K562 (cell line): ENCODE results near the gene ABCA13. TPM values are rescaled to one million over a fixed set of nuclear protein-coding genes. Genes with fewer than 3 reads are reported as not detected.

Experiments
- ATAC-seq: fragments of 200-7000 bp; cut with Tn5 transposase; 3 replicates; pipeline ENCODE4 v1.9.1; 2020; ENCODE audit warnings: moderate library complexity
- BruUV-seq: library from RNA; stranded (reverse); fragments of 400-500 nt; replicated peaks from 2 replicates; lab custom pipeline; 2021; lab: Mats Ljungman, UMichigan
- CTCF ChIA-PET: fragments of 300-600 bp; formaldehyde crosslinking; extraction: SDS; loops from one replicate; lab custom pipeline; 2021; ENCODE audit warnings: low intra/inter-chr PET ratio; lab: Yijun Ruan, JAX
- POLR2A ChIA-PET: fragments of 300-600, 350-650 bp; sonication (Branson Sonifier 250); formaldehyde crosslinking; extraction: SDS; loops from one replicate; lab custom pipeline; 2021; ENCODE audit warnings: antibody characterized with exemption, inconsistent platforms; lab: Yijun Ruan, JAX
- DNase-seq, 4 experiments: peaks; one replicate each; pipeline versions ENCODE4 v3.0.0 to v3.0.0-alpha.2; 2011 to 2018; ENCODE audit warnings: low spot score in 3 of 4, mixed read lengths in 3 of 4; ENCODE audit errors: extremely low read depth in 1 of 4
- FAIRE-seq: peaks from 2 replicates; lab custom pipeline; 2011; peaks lifted over from hg19 to GRCh38; lab: Jason Lieb, UNC
- H2AFZ ChIP-seq: 2 replicates; pipeline ENCODE4 v1.6.0; 2011; ENCODE audit warnings: low read depth, low read length, control low read depth, inconsistent platforms
- H3K27ac ChIP-seq: fragments of 200-600 bp; 3 replicates; pipeline ENCODE4 v1.8.0; 2011; ENCODE audit warnings: low read depth, mild to moderate bottlenecking, control low read depth, inconsistent platforms, low read length, moderate library complexity, mixed read lengths; ENCODE audit errors: extremely low read depth
- H3K27me3 ChIP-seq, 2 experiments: fragments of 300-600 bp in 1 of 2; 2 replicates in 1 of 2; 3 replicates in 1 of 2; pipeline versions ENCODE4 v1.6.0 to v1.8.0; 2011; ENCODE audit warnings: inconsistent platforms in 2 of 2, low read length in 2 of 2, mild to moderate bottlenecking in 1 of 2, mixed read lengths in 1 of 2, moderate library complexity in 1 of 2; ENCODE audit not compliant: control insufficient read depth in 2 of 2, insufficient read depth in 2 of 2
- H3K36me3 ChIP-seq: fragments of 300-600 bp; 3 replicates; pipeline ENCODE4 v1.8.0; 2011; ENCODE audit warnings: mild to moderate bottlenecking, low read length, inconsistent platforms; ENCODE audit not compliant: control insufficient read depth, insufficient read depth
- H3K4me1 ChIP-seq, 2 experiments: fragments of 200-600 bp in 1 of 2; replicated peaks in 1 of 2; 2 replicates in 1 of 2; 3 replicates in 1 of 2; pipeline versions ENCODE4 v1.5.1 to v1.8.0; 2011; ENCODE audit warnings: inconsistent platforms in 2 of 2, low read length in 2 of 2, mild to moderate bottlenecking in 1 of 2, mixed read lengths in 1 of 2, moderate library complexity in 1 of 2; ENCODE audit not compliant: control insufficient read depth in 2 of 2, insufficient read depth in 2 of 2
- H3K4me2 ChIP-seq: 2 replicates; pipeline ENCODE4 v1.6.1; 2011; ENCODE audit warnings: low read length, control low read depth, inconsistent platforms, mixed read lengths; ENCODE audit not compliant: insufficient read depth
- H3K4me3 ChIP-seq: fragments of 200-600 bp; sonication (generic), shearing (Covaris generic); 2 replicates; pipeline ENCODE4 v1.5.1; 2016; ENCODE audit warnings: control low read depth, inconsistent platforms
- H3K79me2 ChIP-seq: fragments of 200-600 bp; 3 replicates; pipeline ENCODE4 v1.8.0; 2011; ENCODE audit warnings: low read length, inconsistent platforms; ENCODE audit not compliant: control insufficient read depth, insufficient read depth
- H3K9ac ChIP-seq, 2 experiments: 2 replicates each; pipeline versions ENCODE4 v1.6.0 to v1.6.1; 2011; ENCODE audit warnings: low read depth in 2 of 2, low read length in 2 of 2, control low read depth in 1 of 2, inconsistent platforms in 1 of 2, mild to moderate bottlenecking in 1 of 2, mixed read lengths in 1 of 2; ENCODE audit not compliant: insufficient read depth in 1 of 2
- H3K9me1 ChIP-seq: one replicate; pipeline ENCODE4 v1.6.0; 2011; ENCODE audit warnings: inconsistent platforms, mild to moderate bottlenecking, low read length, moderate library complexity; ENCODE audit not compliant: control insufficient read depth, insufficient read depth
- H3K9me3 ChIP-seq: replicated peaks from 2 replicates; pipeline ENCODE4 v1.5.1; 2011; ENCODE audit warnings: low read depth, low read length, inconsistent platforms; ENCODE audit not compliant: control insufficient read depth, insufficient read depth
- H4K20me1 ChIP-seq: replicated peaks from 2 replicates; pipeline ENCODE4 v1.6.1; 2011; ENCODE audit warnings: low read length, inconsistent platforms, mixed read lengths; ENCODE audit not compliant: control insufficient read depth, insufficient read depth
- BACH1 ChIP-seq: fragments of 200-800 bp; sonication (Bioruptor generic); IDR thresholded peaks from 2 replicates; pipeline ENCODE4 v1.6.1; 2016; ENCODE audit warnings: missing genetic modification characterization, missing compliant biosample characterization
- CC2D1A ChIP-seq: fragments of 450-650 bp; IDR thresholded peaks from 2 replicates; pipeline ENCODE4 v1.6.1; 2017; ENCODE audit warnings: mild to moderate bottlenecking
- CREM ChIP-seq: IDR thresholded peaks from 2 replicates; pipeline ENCODE4 v1.6.1; 2014; ENCODE audit warnings: antibody characterized with exemption, low read depth
- ETS1 ChIP-seq: conservative IDR thresholded peaks from 2 replicates; pipeline ENCODE4 v1.6.1; 2011; ENCODE audit warnings: low read depth, mild to moderate bottlenecking, low read length; ENCODE audit not compliant: control insufficient read depth
- GMEB1 ChIP-seq: fragments of 250-450 bp; sonication (Bioruptor Pico); IDR thresholded peaks from 2 replicates; pipeline ENCODE4 v1.4.0; 2020; ENCODE audit warnings: mild to moderate bottlenecking
- HSF4 ChIP-seq: fragments of 250-450 bp; sonication (Bioruptor Pico); IDR thresholded peaks from 2 replicates; pipeline ENCODE4 v2.1.2; 2022; ENCODE audit warnings: mild to moderate bottlenecking, moderate library complexity, borderline replicate concordance
- NCOA6 ChIP-seq: fragments of 450-650 bp; IDR thresholded peaks from 2 replicates; pipeline ENCODE4 v1.6.1; 2017; ENCODE audit warnings: mild to moderate bottlenecking
- NR0B1 ChIP-seq: fragments of 450-650 bp; IDR thresholded peaks from one replicate; pipeline ENCODE4 v1.6.1; 2018; ENCODE audit warnings: mild to moderate bottlenecking, moderate library complexity; ENCODE audit not compliant: partially characterized antibody
- NR4A1 ChIP-seq, 2 experiments: fragments of 250-450 bp in 1 of 2; fragments of 450-650 bp in 1 of 2; sonication (Bioruptor Pico) in 1 of 2; IDR thresholded peaks; 2 replicates each; pipeline versions ENCODE4 v1.4.0 to v1.6.1; 2016 to 2020; ENCODE audit warnings: mild to moderate bottlenecking in 2 of 2, missing compliant biosample characterization in 1 of 2, missing genetic modification characterization in 1 of 2, moderate library complexity in 1 of 2
- POLR2AphosphoS2 ChIP-seq: IDR thresholded peaks from 2 replicates; pipeline ENCODE4 v1.6.1; 2012; ENCODE audit warnings: low read length, improper control_type of control experiment
- PPARD ChIP-seq: fragments of 250-450 bp; sonication (Bioruptor Pico); IDR thresholded peaks from 2 replicates; pipeline ENCODE4 v1.8.0; 2022; ENCODE audit warnings: inconsistent platforms, mild to moderate bottlenecking, moderate library complexity
- SMAD3 ChIP-seq: fragments of 450-650 bp; formaldehyde crosslinking; conservative IDR thresholded peaks from 2 replicates; pipeline ENCODE4 v1.4.0; 2020; ENCODE audit warnings: mild to moderate bottlenecking
- SMARCA5 ChIP-seq: fragments of 450-650 bp; IDR thresholded peaks from 2 replicates; pipeline ENCODE4 v1.6.1; 2016
- TAL1 ChIP-seq: fragments of 450-650 bp; IDR thresholded peaks from 2 replicates; pipeline ENCODE4 v1.6.1; 2016; ENCODE audit warnings: mild to moderate bottlenecking
- TCF7L2 ChIP-seq: fragments of 150-350 bp; IDR thresholded peaks from 2 replicates; pipeline ENCODE4 v1.6.1; 2016; ENCODE audit warnings: low read depth, mild to moderate bottlenecking, low read length, moderate library complexity
- ZBTB49 ChIP-seq: sonication (generic); formaldehyde crosslinking; IDR thresholded peaks from 2 replicates; pipeline ENCODE4 v1.8.0; 2022; ENCODE audit warnings: missing genetic modification reagents, mild to moderate bottlenecking, borderline replicate concordance
- ZNF263 ChIP-seq: sonication (generic); formaldehyde crosslinking; IDR thresholded peaks from 2 replicates; pipeline ENCODE4 v1.8.0; 2022; ENCODE audit warnings: mild to moderate bottlenecking, missing genetic modification reagents, borderline replicate concordance
- WGBS: fragments of 100-300 bp; shearing (Covaris generic); methylation state at CpG from one replicate; pipeline ENCODE4 v1.1.6; 2016; ENCODE audit warnings: low coverage, mixed read lengths; ENCODE audit not compliant: insufficient coverage; ENCODE audit errors: missing lambda C conversion rate; 5-methylcytosine and 5-hydroxymethylcytosine counted together
- in situ Hi-C: fragments of 300-500 bp; cut with MboI; formaldehyde crosslinking; loops from 4 replicates; pipeline ENCODE4 v1.15.0; 2018; ENCODE audit warnings: inconsistent platforms, mixed read lengths
- intact Hi-C: fragments of 100-400 bp; cut with micrococcal nuclease; formaldehyde crosslinking; loops from 2 replicates; pipeline ENCODE4 v1.14.2; 2022
- polyA plus RNA-seq, 8 experiments: library from polyadenylated mRNA; depleted of rRNA in 4 of 8; stranded (reverse) in 5 of 8; unstranded in 3 of 8; fragments of >200 nt; fragmentation: Nextera tagmentation in 2 of 8; fragmentation: Illumina TruSeq in 1 of 8; extraction: Ambion mirVana in 2 of 8; extraction: Trizol in 1 of 8; gene quantifications; 2 replicates each; pipeline versions ENCODE4 v1.2.1 to v1.2.3, GENCODE V29; 2011 to 2014; ENCODE audit warnings: inconsistent platforms in 1 of 8, missing spikeins in 1 of 8
- total RNA-seq, 7 experiments: library from RNA; depleted of rRNA in 6 of 7; stranded (reverse); fragments of >200 nt in 6 of 7; fragmentation: Illumina TruSeq in 2 of 7; extraction: Trizol in 2 of 7; gene quantifications; 2 replicates each; pipeline versions ENCODE4 v1.2.1 to v1.2.3, GENCODE V29; 2011 to 2021; ENCODE audit warnings: low replicate concordance in 1 of 7

Gene ABCA13
- total and polyA plus RNA-seq, 9 of the 15 experiments (the other 6 are each of a cell fraction or from before 2014, with no cell fraction given) = 0.14 to 1.5 (median 0.38) TPM

- H3K79me2 ChIP-seq = no peaks in the 10 kb centered on the region
- BruUV-seq = no TSS peak
- ATAC-seq = no peak
- 3% methylated on average over 2 of the region's 2 CpGs for WGBS
- no peaks in the 10 kb centered on the region for H3K9me3 ChIP-seq
- no peaks in the 10 kb centered on the region for H3K4me1 ChIP-seq
- in situ Hi-C loops = no loop called here
- H3K36me3 ChIP-seq = no peaks in the 10 kb centered on the region
- TF ChIP-seq ZNF263 = no peak
- no peak for TF ChIP-seq NR0B1
- no peak for TF ChIP-seq CREM
- TF ChIP-seq ETS1 = no peak
- no peak for TF ChIP-seq SMARCA5
- TF ChIP-seq PPARD (CRISPR knock-in tag) = no peak
- no peak for TF ChIP-seq CC2D1A
- TF ChIP-seq GMEB1 (CRISPR knock-in tag) = no peak
- no peak for TF ChIP-seq ZBTB49 (CRISPR knock-in tag)
- no peak for TF ChIP-seq SMAD3 (CRISPR knock-in tag)
- TF ChIP-seq TCF7L2 = no peak
- TF ChIP-seq POLR2AphosphoS2 = no peak
- TF ChIP-seq NR4A1 (CRISPR knock-in tag; IDR thresholded peaks at IDR 0.05) = no peak
- no peak for TF ChIP-seq NR4A1 (tag; IDR thresholded peaks at IDR 0.05)
- no peak for TF ChIP-seq NCOA6
- no peak for TF ChIP-seq HSF4 (CRISPR knock-in tag)
- no peak for TF ChIP-seq BACH1 (tag)
- no peak for TF ChIP-seq TAL1
- TF ChIP-seq, all 486 proteins: peak for 0
- intact Hi-C loops = no loop called here
- Histone ChIP-seq H3K9me1 (no peaks in the 10 kb centered on the region), H4K20me1 (no peaks in the 10 kb centered on the region), H3K4me2 (no peak overlapping the region), H3K9ac (no peak overlapping the region), H3K4me3 (no peak overlapping the region), H3K27me3 (no peaks in the 10 kb centered on the region), H2AFZ (no peak overlapping the region), H3K27ac (no peak overlapping the region)
- DNase-seq = no peak
- POLR2A ChIA-PET = no interaction called here
- FAIRE-seq = no peak
- CTCF ChIA-PET = no interaction called here
Observed at GRCh38 chr7:48575516-48575915, 404.3 kb downstream of the ABCA13 start.
